ENCODE results near the gene ARHGEF17.

Gene ARHGEF17

GRCh38 chr11:73397468-73398131, 89.5 kb downstream of the ARHGEF17 start:
- peak; percentile 17 for DNase-seq

- no peak for DNase-seq
Measured at GRCh38 chr11:73398132-73398526, 90.1 kb downstream of the ARHGEF17 start.

DNA sequence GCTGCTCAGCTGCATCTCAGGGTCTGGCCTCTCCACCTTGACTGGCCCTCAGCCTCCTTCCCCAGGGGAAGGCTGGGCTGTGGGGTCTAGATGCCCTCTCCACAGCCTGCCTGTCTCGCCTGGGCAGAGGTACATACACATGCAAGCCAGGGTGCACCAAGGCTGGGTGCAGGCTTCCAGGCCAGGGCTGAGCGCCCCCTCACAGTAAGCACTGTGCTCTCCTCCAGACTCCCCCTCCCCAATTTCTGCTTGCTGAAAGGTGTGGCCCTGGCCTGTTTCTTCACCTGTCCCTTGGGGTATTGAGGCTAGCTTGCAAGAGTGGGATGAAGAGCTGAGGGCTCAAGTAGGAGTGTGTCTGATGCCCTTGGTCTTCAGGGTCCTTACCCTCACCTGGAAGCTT, 90.6 kb downstream of the ARHGEF17 start:
- no peak for DNase-seq

DNA sequence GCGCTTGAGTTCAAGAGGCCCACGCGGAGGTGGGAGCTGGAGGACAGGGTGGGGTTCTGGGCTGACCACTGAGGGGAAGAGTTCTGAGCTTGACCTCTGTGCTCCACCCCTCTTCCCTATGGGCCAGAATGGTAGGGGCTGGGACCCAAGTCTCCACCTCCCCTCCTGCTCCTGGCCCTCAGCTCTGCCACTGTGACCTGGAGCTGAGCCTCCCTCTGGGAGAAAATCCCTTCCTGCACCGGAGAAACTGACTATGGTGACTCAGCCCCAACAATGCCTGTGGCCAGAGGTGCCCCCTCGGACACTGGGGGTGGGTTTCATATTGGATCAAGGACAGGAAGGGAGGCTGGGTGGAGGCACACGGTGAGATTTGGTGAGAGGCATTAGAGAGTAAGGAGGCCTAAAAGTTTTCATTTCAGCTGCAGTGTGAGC, 91.1 kb downstream of the ARHGEF17 start:
- DNase-seq, result no peak

GRCh38 chr11:73399636-73400035, 91.6 kb downstream of the ARHGEF17 start:
- DNase-seq, result no peak

- DNase-seq, result no peak
Measured at GRCh38 chr11:73400293-73400692, 92.2 kb downstream of the ARHGEF17 start.

DNA sequence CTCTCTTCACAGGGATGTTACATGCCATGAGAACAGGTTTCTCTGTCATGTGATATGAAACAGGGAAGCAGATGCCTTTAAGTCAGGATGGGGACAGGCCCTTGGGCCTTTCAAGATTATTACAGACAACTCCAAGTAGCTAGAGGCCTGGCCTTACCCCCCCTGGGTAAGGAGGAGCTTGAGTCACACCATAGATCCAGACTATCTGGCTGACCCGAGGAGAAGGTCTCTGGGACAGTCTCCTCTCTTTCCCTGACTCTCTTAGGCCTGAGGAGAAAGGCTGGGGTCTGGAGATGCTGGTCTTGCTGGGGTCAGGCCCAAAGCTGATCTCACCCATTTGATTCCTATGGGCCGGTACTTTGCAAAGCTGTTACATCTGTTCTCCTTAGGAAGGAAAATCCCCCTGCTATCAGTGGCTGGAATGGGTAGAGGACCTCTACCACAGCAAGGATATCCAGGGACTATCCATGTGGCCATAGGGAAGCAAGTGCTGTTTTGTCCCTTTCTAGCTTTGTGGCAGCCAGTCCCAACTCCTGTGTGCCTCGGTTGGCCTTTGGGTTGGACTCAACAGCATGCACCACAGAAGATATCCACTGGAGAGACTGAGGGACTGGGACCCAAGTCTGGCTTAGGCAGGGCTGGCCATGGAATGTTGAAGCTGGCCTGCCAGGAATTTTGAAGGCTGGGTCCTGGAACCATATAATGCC, 93.3 kb downstream of the ARHGEF17 start:
- DNase-seq, result no peak

- no peak for DNase-seq
Measured at GRCh38 chr11:73401924-73402833, 94.1 kb downstream of the ARHGEF17 start.

- no peak for DNase-seq
Measured at GRCh38 chr11:73402834-73403185, 94.7 kb downstream of the ARHGEF17 start.

- DNase-seq, result no peak
Measured at GRCh38 chr11:73403541-73403940, 95.5 kb downstream of the ARHGEF17 start.

DNA sequence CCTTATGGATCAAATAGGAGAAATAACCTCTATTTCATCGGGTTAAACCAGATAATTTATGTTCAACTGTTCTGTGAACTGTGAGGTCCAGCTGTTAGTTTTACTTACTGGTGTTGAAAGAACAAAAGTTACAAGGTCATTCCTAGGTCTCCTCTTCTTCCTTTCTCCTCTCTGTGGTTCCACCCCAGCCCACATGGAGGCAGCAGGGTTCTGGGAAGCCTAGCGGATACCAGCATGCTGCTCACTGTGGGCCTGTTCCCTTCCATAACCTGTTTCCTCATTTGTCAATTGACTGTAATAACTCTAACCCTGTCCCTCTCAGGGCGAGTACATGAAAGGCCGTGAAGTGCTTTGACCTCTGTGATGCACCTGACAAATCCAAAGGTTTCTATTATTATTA, 96.0 kb downstream of the ARHGEF17 start:
- DNase-seq, result no peak

DNA sequence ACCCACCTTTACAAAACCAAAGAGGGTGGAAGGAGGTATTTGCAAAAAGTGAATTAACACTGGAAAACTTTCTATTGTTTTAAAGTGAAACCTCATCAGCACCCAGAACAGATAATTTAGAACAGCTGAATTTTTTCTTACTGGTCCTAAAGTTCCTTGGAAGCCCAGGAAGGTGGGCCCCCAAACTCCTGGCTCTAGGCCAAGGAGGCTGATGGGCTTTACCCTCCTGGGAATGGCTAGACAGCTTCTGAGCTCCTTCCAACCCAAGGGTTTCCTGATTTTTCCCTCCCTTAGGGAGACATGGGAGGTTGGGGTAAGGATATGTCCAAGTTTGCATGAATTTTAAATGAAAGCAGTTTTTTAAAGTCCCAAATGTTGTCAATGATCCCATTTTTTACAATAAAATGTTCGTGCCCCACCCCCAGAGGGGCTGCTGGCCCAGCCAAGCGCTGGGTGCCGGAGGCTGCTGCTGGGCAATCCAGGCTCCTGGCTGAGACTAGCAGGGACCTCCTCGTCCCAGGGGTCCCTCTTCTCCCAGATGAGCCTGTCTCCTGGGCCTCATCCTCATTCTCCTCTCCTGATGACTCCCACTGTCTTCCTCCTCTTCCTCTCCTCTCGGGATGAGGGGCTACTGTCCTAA, 96.5 kb downstream of the ARHGEF17 start:
- no peak for DNase-seq

DNA sequence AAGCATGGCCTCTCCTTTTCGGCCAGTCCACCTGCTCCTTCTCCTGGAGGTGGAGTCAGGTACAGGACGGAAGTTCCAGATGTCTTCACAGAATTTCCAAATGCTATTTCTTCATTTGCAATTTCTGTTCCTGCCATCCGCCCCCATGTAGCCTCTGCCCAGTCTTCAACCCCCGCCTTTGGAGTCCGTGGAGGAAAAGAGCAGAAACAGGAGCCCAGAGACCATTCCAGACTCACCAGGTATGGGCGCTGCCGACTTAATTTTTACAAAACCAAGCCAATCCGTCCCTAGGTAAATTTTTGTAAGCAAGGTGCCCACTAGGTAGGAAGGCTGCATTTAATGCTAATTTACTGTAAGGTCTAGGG, 97.1 kb downstream of the ARHGEF17 start:
- DNase-seq, result no peak

DNA sequence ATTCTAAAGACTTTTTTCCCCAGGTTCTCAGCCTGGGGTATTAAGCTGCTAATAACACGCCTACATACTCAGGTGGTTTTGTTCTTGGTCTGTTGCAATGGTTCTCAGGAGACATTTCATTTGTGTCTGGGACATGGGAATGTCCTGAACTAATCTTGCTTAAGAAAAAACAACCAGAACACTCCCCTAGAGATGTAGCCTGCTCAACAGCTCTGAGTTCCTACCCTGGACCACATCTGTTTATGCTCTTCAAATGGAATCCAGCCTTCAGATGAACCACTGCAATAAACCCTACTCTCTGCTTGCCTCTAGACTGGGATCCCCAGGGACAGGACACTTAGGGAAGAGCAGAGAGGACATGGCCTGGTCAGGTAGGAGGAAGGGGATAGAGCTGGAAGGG, 98.1 kb downstream of the ARHGEF17 start:
- DNase-seq, result no peak

GRCh38 chr11:73406619-73407018, 98.5 kb downstream of the ARHGEF17 start:
- DNase-seq, result no peak

DNA sequence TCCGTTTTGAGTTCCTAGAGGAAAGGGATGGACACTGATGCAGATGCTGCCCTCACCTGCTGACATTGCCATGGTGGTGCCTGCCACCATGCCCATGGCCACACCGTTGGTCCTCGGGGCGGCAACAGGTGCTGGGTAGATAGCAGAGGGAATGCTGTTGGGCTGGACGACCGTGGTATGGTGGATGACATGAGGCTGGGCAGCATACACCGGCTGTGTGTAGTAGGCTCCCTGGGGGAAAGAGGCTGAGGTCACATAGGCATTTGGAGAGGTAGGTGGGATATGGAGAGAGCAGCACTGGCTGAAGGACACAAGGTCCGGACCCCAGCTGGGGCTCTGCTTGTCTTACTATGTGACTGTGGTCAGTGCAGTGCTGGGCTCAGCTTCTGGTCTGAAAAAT, 101.4 kb downstream of the ARHGEF17 start:
- DNase-seq, result no peak

GRCh38 chr11:73410627-73411026, 102.6 kb downstream of the ARHGEF17 start:
- no peak for DNase-seq

GRCh38 chr11:73411031-73411430, 103.0 kb downstream of the ARHGEF17 start:
- DNase-seq, result no peak

DNA sequence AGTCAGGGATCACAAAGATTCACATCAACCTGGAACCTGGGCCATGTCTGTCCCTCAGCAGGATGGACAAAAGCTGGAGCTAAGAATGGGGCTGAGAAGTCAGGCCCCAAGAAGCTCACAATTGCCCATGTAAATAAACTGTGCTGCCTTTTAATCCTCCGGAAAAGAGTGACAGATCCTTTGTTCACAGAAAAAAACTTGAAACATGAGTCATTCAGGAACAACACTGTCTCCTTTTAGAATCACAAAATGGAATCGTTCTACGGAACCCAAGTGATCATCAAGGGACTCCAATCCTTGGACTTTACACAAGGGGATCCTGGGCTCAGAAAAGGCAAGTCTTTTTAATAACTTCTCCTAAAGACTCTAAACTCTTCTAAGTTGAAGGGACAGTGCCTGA, 104.2 kb downstream of the ARHGEF17 start:
- no peak for DNase-seq

DNA sequence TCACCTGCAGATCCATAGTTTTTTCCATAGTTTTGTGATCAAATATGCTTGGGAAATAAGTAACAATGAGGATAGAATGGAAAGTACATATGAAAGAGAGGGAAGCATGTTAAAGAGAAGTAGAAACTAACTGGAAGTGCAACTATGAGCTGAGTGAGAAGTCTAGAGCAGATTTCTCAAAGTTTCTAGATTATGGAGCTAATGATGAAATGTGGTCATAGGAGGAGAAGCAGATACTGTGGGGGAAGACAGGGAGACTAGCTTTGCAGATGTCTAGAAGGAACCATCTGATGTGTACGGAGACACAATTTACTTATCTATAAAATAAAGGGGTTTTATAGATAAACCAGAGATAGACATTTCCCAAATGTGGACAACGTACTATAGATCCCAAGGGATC, 105.2 kb downstream of the ARHGEF17 start:
- no peak for DNase-seq

- no peak for DNase-seq
Measured at GRCh38 chr11:73414977-73415651, 107.0 kb downstream of the ARHGEF17 start.

DNA sequence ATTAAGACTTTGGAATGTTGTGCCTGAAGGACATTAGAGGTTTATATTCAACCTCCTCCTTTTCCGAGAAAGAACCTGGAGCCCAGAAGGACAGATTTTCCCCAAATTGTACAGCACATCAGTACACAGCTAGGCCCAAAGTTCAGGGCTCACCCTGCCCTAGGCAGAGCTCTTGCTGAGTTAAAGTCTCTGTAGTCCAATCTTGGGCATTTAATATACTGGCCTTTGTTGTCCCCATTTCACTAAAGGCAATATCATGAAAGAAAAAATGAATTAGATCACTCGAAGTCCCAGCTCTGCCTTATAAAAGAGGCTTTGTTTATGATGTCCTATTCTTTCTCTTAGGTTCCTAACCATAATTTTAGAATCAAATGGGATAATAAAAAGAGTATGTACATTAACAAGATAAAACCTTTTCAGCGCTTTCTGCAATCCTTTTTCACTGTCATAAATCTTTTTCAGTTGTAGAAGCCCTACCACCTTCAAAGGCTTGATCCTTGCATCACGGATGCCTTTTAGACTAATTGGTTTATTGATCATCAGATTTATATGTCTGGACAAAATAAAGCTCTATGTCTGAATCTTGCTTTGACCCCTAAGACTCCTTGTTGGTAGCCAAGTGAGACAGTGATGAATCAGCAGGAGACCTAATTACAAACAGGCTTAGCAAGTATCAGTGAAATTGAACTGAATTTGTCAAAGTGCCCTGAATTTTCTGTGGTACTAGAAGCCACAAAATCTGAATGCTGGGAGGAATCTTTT, 108.0 kb downstream of the ARHGEF17 start:
- no peak for DNase-seq
